Sigmoid colon (tissue), 7 donors: ENCODE results near the gene USH2A. TPM values are rescaled to one million over a fixed set of nuclear protein-coding genes. Genes with fewer than 3 reads are reported as not detected.

ENCODE experiments used
- DNase-seq: peaks from one replicate; pipeline ENCODE4 v3.0.0-alpha.2; 2019
- H3K27ac ChIP-seq, 4 donors: fragments of 200-600 bp; sonication (generic); one replicate each; pipeline ENCODE4 v1.5.1; 2016 to 2019; ENCODE audit warnings: mild to moderate bottlenecking in 1 of 4
- H3K27me3 ChIP-seq, 3 donors: fragments of 200-600 bp; sonication (generic); one replicate each; pipeline ENCODE4 v1.5.1; 2019; ENCODE audit warnings: mild to moderate bottlenecking in 1 of 3
- H3K36me3 ChIP-seq, 4 donors: fragments of 200-600 bp; sonication (generic); one replicate each; pipeline ENCODE4 v1.5.1; 2016 to 2019
- H3K4me1 ChIP-seq, 4 donors: fragments of 200-600 bp; sonication (generic); one replicate each; pipeline ENCODE4 v1.5.1; 2017 to 2019
- H3K4me3 ChIP-seq, 4 donors: fragments of 200-600 bp; sonication (generic); one replicate each; pipeline ENCODE4 v1.5.1; 2017 to 2019; ENCODE audit warnings: mild to moderate bottlenecking in 2 of 4, moderate library complexity in 1 of 4
- H3K9me3 ChIP-seq, 4 donors: fragments of 200-600 bp in 3 of 4; sonication (generic) in 3 of 4; one replicate each; pipeline versions ENCODE4 v1.5.1 to v1.6.1; 2013 to 2019
- EP300 ChIP-seq, 4 donors: sonication (generic); formaldehyde crosslinking; IDR thresholded peaks; one replicate each; pipeline ENCODE4 v1.6.1; 2017; ENCODE audit warnings: antibody characterized with exemption in 4 of 4
- POLR2A ChIP-seq, 2 donors: fragments of 450-650 bp; IDR thresholded peaks; one replicate each; pipeline ENCODE4 v1.6.1; 2016; ENCODE audit warnings: antibody characterized with exemption in 2 of 2, mild to moderate bottlenecking in 2 of 2, moderate library complexity in 2 of 2
- POLR2AphosphoS5 ChIP-seq, 4 donors: sonication (generic); formaldehyde crosslinking; IDR thresholded peaks; one replicate each; pipeline ENCODE4 v1.6.1; 2017; ENCODE audit warnings: antibody characterized with exemption in 4 of 4
- WGBS, 2 donors: extraction: QIAGEN DNeasy Blood & Tissue Kit; methylation state at CpG; one replicate each; pipeline ENCODE4 v1.1.7; 2013; 5-methylcytosine and 5-hydroxymethylcytosine counted together
- intact Hi-C: fragments of 100-400 bp; cut with DNase I; formaldehyde crosslinking; loops from one replicate; pipeline ENCODE4 v1.15.1; 2023
- polyA plus RNA-seq, 3 donors: library from polyadenylated mRNA; stranded (reverse); fragments of 200-250 nt; gene quantifications; one replicate each; pipeline ENCODE4 v1.2.3, GENCODE V29; 2013
- total RNA-seq, 4 donors: library from RNA; depleted of rRNA; stranded (reverse); fragments of >200 nt; gene quantifications; one replicate each; pipeline ENCODE4 v1.1.0, GENCODE V29; 2016
- TF ChIP-seq, protein P1 (sequence below), 4 experiments: fragments of 450-650 bp in 3 of 4; fragments of 200-600 bp in 1 of 4; IDR thresholded peaks; one replicate each; pipeline ENCODE4 v1.5.1; 2016 to 2019; ENCODE audit warnings: antibody characterized with exemption in 4 of 4, mild to moderate bottlenecking in 3 of 4, moderate library complexity in 2 of 4
- donor health status: healthy with polysubstance abuse.
- donor health status: Bipolar disorder and iron deficiency.
- donor health status: healthy.

USH2A gene, protein sequence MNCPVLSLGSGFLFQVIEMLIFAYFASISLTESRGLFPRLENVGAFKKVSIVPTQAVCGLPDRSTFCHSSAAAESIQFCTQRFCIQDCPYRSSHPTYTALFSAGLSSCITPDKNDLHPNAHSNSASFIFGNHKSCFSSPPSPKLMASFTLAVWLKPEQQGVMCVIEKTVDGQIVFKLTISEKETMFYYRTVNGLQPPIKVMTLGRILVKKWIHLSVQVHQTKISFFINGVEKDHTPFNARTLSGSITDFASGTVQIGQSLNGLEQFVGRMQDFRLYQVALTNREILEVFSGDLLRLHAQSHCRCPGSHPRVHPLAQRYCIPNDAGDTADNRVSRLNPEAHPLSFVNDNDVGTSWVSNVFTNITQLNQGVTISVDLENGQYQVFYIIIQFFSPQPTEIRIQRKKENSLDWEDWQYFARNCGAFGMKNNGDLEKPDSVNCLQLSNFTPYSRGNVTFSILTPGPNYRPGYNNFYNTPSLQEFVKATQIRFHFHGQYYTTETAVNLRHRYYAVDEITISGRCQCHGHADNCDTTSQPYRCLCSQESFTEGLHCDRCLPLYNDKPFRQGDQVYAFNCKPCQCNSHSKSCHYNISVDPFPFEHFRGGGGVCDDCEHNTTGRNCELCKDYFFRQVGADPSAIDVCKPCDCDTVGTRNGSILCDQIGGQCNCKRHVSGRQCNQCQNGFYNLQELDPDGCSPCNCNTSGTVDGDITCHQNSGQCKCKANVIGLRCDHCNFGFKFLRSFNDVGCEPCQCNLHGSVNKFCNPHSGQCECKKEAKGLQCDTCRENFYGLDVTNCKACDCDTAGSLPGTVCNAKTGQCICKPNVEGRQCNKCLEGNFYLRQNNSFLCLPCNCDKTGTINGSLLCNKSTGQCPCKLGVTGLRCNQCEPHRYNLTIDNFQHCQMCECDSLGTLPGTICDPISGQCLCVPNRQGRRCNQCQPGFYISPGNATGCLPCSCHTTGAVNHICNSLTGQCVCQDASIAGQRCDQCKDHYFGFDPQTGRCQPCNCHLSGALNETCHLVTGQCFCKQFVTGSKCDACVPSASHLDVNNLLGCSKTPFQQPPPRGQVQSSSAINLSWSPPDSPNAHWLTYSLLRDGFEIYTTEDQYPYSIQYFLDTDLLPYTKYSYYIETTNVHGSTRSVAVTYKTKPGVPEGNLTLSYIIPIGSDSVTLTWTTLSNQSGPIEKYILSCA (N-terminal part only)
- total RNA-seq, result not detected
- under 1 TPM in 1 of 3 donors, not detected in 2; under 0.01 TPM for polyA plus RNA-seq

DNA sequence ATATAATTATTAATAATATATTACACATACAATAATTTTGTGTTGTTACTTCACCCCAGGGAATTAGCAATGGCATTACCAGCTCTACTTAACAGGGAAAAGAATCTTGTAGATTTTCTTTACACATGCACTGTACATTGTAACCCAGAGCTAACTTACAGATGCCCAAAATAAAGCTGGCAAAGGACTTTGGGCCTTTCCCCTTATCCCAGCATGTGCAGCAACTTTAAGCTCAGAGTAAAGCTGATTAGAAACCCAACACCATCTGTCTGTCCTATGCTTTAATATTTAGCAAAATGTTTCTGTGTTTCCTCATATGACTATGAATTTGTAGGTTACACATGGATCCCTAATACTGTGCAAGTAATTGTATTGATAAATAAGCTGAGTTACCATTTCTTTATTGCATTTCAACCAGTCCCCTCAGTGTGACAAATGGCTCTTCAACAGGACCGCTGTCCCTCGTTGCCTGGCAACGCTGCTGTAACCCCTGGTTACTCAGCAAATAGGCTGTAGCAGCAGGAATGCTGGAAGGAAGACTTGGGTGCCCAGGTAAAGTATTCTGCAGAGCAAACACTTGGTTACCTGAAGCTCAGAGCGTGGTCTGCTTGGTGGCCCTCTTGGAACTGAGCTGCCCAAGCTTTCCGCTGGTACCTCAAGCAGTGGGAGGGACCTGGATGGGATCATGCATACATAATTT is at the start of gene USH2A:
Gene USH2A (minus strand): TSS at position 628 of the 700 bp plus-strand sequence. CDS start 1,112 bp downstream, outside the sequence.
- intact Hi-C loops, result no loop called here
- no peak within 1 kb of the TSS for H3K27ac ChIP-seq
- H3K4me3 ChIP-seq, result no peak within 1 kb of the TSS
- WGBS, 2 donors, result 42 to 58% methylated on average over 5 of the region's 5 CpGs
- DNase-seq, result no peak
- no peaks in the 10 kb centered on the region for H3K4me1 ChIP-seq
- no peak for TF ChIP-seq POLR2A (IDR thresholded peaks at IDR 0.05)
- TF ChIP-seq POLR2AphosphoS5 (IDR thresholded peaks at IDR 0.05), result no peak
- TF ChIP-seq, protein P1, sequence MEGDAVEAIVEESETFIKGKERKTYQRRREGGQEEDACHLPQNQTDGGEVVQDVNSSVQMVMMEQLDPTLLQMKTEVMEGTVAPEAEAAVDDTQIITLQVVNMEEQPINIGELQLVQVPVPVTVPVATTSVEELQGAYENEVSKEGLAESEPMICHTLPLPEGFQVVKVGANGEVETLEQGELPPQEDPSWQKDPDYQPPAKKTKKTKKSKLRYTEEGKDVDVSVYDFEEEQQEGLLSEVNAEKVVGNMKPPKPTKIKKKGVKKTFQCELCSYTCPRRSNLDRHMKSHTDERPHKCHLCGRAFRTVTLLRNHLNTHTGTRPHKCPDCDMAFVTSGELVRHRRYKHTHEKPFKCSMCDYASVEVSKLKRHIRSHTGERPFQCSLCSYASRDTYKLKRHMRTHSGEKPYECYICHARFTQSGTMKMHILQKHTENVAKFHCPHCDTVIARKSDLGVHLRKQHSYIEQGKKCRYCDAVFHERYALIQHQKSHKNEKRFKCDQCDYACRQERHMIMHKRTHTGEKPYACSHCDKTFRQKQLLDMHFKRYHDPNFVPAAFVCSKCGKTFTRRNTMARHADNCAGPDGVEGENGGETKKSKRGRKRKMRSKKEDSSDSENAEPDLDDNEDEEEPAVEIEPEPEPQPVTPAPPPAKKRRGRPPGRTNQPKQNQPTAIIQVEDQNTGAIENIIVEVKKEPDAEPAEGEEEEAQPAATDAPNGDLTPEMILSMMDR (IDR thresholded peaks at IDR 0.05), result no peak
- no peak for TF ChIP-seq EP300 (IDR thresholded peaks at IDR 0.05)
- H3K9me3 ChIP-seq, result no peaks in the 10 kb centered on the region
- no peaks in the 10 kb centered on the region for H3K27me3 ChIP-seq
- H3K36me3 ChIP-seq, result no peaks in the 10 kb centered on the region

DNA sequence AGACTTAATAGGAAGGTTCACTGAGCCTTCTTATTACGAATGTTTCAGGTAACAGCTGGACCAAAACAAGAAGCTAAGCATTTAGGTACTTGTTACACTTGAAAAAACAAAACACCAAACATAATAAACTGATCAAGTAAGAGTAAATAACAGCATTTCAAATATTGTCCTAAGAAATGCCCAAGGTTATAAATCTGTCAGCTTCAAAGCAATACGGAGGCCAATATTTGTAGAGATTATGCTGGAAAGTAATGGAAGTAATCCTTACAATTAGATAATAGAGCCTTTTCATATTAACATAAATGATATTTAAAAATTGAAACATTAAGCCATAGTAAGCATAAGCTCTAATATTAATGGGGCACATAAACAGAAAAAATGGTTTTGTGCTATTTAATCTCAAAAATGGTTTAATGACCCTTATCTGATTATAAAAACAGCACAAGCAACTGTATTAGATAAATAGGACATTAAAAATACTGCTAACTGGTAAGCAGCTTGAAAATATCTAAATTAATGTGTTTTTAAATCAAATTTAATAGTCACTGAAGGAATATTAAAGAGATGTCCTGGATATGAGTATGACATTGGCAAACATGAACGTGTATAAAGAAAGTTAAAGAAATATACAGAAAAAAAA is 43.0 kb upstream of the USH2A start:
- DNase-seq, result no peak
- H3K27me3 ChIP-seq, result no peaks in the 10 kb centered on the region
- TF ChIP-seq POLR2A (IDR thresholded peaks at IDR 0.05), result no peak
- TF ChIP-seq POLR2AphosphoS5 (IDR thresholded peaks at IDR 0.05), result no peak
- no peak for TF ChIP-seq EP300 (IDR thresholded peaks at IDR 0.05)
- H3K4me1 ChIP-seq, result peaks cover 0 to 14% (median 0%) of the 10 kb centered on the region in 4 donors
- H3K27ac ChIP-seq, result no peak overlapping the region
- intact Hi-C loops, result no loop called here
- H3K9me3 ChIP-seq, result no peaks in the 10 kb centered on the region
- 68 to 76% methylated on average over 3 of the region's 3 CpGs for WGBS, 2 donors
- no peaks in the 10 kb centered on the region for H3K36me3 ChIP-seq
- no peak overlapping the region for H3K4me3 ChIP-seq

DNA sequence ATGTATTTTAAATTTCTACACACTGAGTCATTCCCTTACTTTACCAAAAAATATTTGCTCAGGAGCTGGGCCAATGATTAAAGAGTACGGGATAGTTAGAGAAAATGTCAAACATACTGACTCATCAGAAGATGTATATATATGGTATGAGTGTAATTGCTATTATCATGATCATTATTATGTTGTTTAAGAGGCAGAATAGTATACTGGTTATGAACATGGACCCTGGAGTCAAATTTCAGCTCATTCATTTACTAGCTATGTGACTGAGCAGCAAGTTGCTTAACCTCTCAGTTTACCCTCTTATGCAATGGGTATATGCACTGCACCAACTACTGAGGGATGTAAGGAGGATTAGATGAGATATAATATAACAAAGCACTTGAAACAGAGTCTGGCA is 41.2 kb upstream of the USH2A start:
- no peaks in the 10 kb centered on the region for H3K36me3 ChIP-seq
- 58 to 82% methylated on average over 1 of the region's 1 CpG for WGBS, 2 donors
- H3K9me3 ChIP-seq, result no peaks in the 10 kb centered on the region
- H3K4me3 ChIP-seq, result no peak overlapping the region
- DNase-seq, result no peak
- intact Hi-C loops, result no loop called here
- no peak overlapping the region for H3K27ac ChIP-seq
- H3K27me3 ChIP-seq, result no peaks in the 10 kb centered on the region
- peaks cover 0 to 14% (median 0%) of the 10 kb centered on the region in 4 donors for H3K4me1 ChIP-seq
- TF ChIP-seq POLR2AphosphoS5 (IDR thresholded peaks at IDR 0.05) (no peak), POLR2A (IDR thresholded peaks at IDR 0.05) (no peak), EP300 (IDR thresholded peaks at IDR 0.05) (no peak)
- TF ChIP-seq, protein P1 (IDR thresholded peaks at IDR 0.05), result no peak

DNA sequence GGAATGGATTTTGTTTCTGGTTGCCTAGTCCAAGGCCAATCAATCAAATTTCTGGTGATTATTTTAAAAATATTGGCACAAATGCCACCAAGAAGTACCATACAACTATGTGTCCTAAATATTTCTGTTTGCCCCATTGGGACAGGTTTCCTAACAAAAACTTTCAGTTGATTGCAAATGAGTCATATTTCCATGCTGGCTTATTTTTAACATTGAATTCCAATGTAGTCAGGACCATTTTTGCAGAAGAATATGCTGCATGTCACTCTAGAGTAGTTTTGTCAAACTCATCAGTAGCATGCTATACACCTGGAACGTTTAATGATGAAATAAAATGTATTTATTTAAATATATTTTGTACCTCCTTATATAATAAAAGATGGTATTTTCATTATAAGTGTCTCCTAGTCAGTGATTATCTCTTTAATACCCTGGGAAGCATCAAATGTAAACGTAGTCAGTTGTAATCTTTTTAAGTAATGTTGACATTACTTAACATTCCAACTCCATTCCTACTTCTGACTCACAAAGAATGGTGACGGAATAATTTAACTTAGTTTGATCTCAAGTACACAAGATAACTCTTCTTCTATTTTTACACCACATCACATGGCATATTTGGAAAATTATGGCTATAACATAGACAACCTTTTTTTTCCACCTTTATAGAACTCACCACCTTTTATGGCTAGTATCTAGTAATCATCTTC is 39.0 kb upstream of the USH2A start:
- Histone ChIP-seq H3K27me3 (no peaks in the 10 kb centered on the region), H3K27ac (no peak overlapping the region), H3K9me3 (no peaks in the 10 kb centered on the region), H3K4me3 (no peak overlapping the region), H3K36me3 (no peaks in the 10 kb centered on the region), H3K4me1 (peaks cover 0 to 14% (median 0%) of the 10 kb centered on the region in 4 donors)
- TF ChIP-seq EP300 (IDR thresholded peaks at IDR 0.05) (no peak), POLR2AphosphoS5 (IDR thresholded peaks at IDR 0.05) (no peak), POLR2A (IDR thresholded peaks at IDR 0.05) (no peak)
- TF ChIP-seq, protein P1 (IDR thresholded peaks at IDR 0.05), result no peak
- no peak for DNase-seq
- intact Hi-C loops, result no loop called here
- WGBS, 2 donors, result 46 to 55% methylated on average over 3 of the region's 3 CpGs
